ENCODE data around the gene DNAH1.

The DNAH1 gene

GRCh38 chr3:52313774-52314188, 2.3 kb upstream of the DNAH1 start:
- peak overlapping the region; percentile 1; the same call in 1 of the 2 replicates for H3K4me3 ChIP-seq (ENCODE audit: low read length)

GRCh38 chr3:52314489-52314888, 1.6 kb upstream of the DNAH1 start:
- H3K4me3 ChIP-seq (ENCODE audit: low read length): no peak overlapping the region
- no peak for TF ChIP-seq ZNF274 (IDR thresholded peaks at IDR 0.05; ENCODE audit: low read depth, low read length)

More at GRCh38 chr3:52313774-52314188, 2.3 kb upstream of the DNAH1 start:
- no peak for TF ChIP-seq ZNF274 (IDR thresholded peaks at IDR 0.05; ENCODE audit: low read depth, low read length)

GRCh38 chr3:52315006-52315405, 1.1 kb upstream of the DNAH1 start:
- no peak overlapping the region for H3K4me3 ChIP-seq (ENCODE audit: low read length)
- TF ChIP-seq ZNF274 (IDR thresholded peaks at IDR 0.05; ENCODE audit: low read depth, low read length): no peak

GRCh38 chr3:52317208-52318000, 1.3 kb downstream of the DNAH1 start:
- no peak overlapping the region for H3K4me3 ChIP-seq (ENCODE audit: low read length)

GRCh38 chr3:52318186-52318816, 2.2 kb downstream of the DNAH1 start:
- H3K4me3 ChIP-seq (ENCODE audit: low read length): no peak overlapping the region

More at GRCh38 chr3:52317208-52318000, 1.3 kb downstream of the DNAH1 start:
- TF ChIP-seq ZNF274 (IDR thresholded peaks at IDR 0.05; ENCODE audit: low read depth, low read length): no peak

GRCh38 chr3:52319921-52320595, 3.9 kb downstream of the DNAH1 start:
- TF ChIP-seq ZNF274 (IDR thresholded peaks at IDR 0.05; ENCODE audit: low read depth, low read length): no peak
- no peak overlapping the region for H3K4me3 ChIP-seq (ENCODE audit: low read length)

More at GRCh38 chr3:52318186-52318816, 2.2 kb downstream of the DNAH1 start:
- no peak for TF ChIP-seq ZNF274 (IDR thresholded peaks at IDR 0.05; ENCODE audit: low read depth, low read length)

- no peak overlapping the region for H3K4me3 ChIP-seq (ENCODE audit: low read length)
- no peak for TF ChIP-seq ZNF274 (IDR thresholded peaks at IDR 0.05; ENCODE audit: low read depth, low read length)
These were observed 5.4 kb downstream of the DNAH1 start for GRCh38 chr3:52321481-52321880.

GRCh38 chr3:52322466-52322865, 6.3 kb downstream of the DNAH1 start:
- H3K4me3 ChIP-seq (ENCODE audit: low read length): no peak overlapping the region

GRCh38 chr3:52323526-52324295, 7.6 kb downstream of the DNAH1 start:
- no peak overlapping the region for H3K4me3 ChIP-seq (ENCODE audit: low read length)
- TF ChIP-seq ZNF274 (IDR thresholded peaks at IDR 0.05; ENCODE audit: low read depth, low read length): no peak

More at GRCh38 chr3:52322466-52322865, 6.3 kb downstream of the DNAH1 start:
- TF ChIP-seq ZNF274 (IDR thresholded peaks at IDR 0.05; ENCODE audit: low read depth, low read length): no peak

- no peak for TF ChIP-seq ZNF274 (IDR thresholded peaks at IDR 0.05; ENCODE audit: low read depth, low read length)
- no peak overlapping the region for H3K4me3 ChIP-seq (ENCODE audit: low read length)
These were observed 8.6 kb downstream of the DNAH1 start for GRCh38 chr3:52324676-52325075.

GRCh38 chr3:52325686-52326085, 9.6 kb downstream of the DNAH1 start:
- H3K4me3 ChIP-seq (ENCODE audit: low read length): no peak overlapping the region
- no peak for TF ChIP-seq ZNF274 (IDR thresholded peaks at IDR 0.05; ENCODE audit: low read depth, low read length)

- no peak for TF ChIP-seq ZNF274 (IDR thresholded peaks at IDR 0.05; ENCODE audit: low read depth, low read length)
These were observed 10.9 kb downstream of the DNAH1 start for GRCh38 chr3:52326976-52327375.

GRCh38 chr3:52327486-52328290, 11.6 kb downstream of the DNAH1 start:
- no peak for TF ChIP-seq ZNF274 (IDR thresholded peaks at IDR 0.05; ENCODE audit: low read depth, low read length)

More at GRCh38 chr3:52326976-52327375, 10.9 kb downstream of the DNAH1 start:
- no peak overlapping the region for H3K4me3 ChIP-seq (ENCODE audit: low read length)

More at GRCh38 chr3:52327486-52328290, 11.6 kb downstream of the DNAH1 start:
- no peak overlapping the region for H3K4me3 ChIP-seq (ENCODE audit: low read length)

Data from GM08714 (cell line).